ENCODE measurements around the gene MTX1. TPM values are rescaled to one million over a fixed set of nuclear protein-coding genes. Genes with fewer than 3 reads are reported as not detected.

The MTX1 gene
- total and polyA plus RNA-seq, 2 donors = 35.1 to 36.8 TPM

DNA sequence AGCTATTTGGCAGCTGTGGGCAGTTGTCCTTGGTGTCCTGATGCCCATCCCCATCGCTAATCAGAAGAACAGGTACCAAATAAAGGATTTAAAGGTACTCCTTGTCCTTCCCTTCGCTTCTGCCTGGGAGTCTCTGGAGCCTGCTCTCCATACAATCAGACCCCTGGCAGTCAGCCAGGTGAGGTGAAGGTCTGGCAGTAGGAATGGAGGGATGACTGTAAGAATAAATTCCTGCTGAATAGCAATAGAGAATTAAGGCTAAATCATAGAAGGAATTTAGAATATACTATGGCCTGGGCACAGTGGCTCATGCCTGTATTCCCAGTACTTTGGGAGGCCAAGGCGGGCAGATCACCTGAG is 10.0 kb upstream of the MTX1 start:
- H3K27me3 ChIP-seq (ENCODE audit: control insufficient read depth in 2 of 2, insufficient read depth in 1 of 2, low read length in 1 of 2) = peaks cover 0 to 11% of the 10 kb centered on the region in 2 donors
- no peak for DNase-seq (ENCODE audit: low read depth in 6 of 9, low spot score in 9 of 9)
- peaks cover 0 to 11% of the 10 kb centered on the region in 2 donors for H3K9me3 ChIP-seq (ENCODE audit: control insufficient read depth in 2 of 2, insufficient read depth in 1 of 2, low read length in 1 of 2)
- H3K4me1 ChIP-seq (ENCODE audit: control insufficient read depth in 2 of 2, insufficient read depth in 2 of 2, low read length in 2 of 2) = peaks cover 10 to 16% of the 10 kb centered on the region in 2 donors
- 97% methylated on average over 3 of the region's 3 CpGs for WGBS
- no peak overlapping the region for H3K4me3 ChIP-seq (ENCODE audit: low read length in 2 of 2)
- H3K27ac ChIP-seq (ENCODE audit: low read depth in 1 of 2, low read length in 1 of 2) = no peak overlapping the region
- no peaks in the 10 kb centered on the region for H3K36me3 ChIP-seq (ENCODE audit: control insufficient read depth in 2 of 2, insufficient read depth in 2 of 2, low read length in 1 of 2)

DNA sequence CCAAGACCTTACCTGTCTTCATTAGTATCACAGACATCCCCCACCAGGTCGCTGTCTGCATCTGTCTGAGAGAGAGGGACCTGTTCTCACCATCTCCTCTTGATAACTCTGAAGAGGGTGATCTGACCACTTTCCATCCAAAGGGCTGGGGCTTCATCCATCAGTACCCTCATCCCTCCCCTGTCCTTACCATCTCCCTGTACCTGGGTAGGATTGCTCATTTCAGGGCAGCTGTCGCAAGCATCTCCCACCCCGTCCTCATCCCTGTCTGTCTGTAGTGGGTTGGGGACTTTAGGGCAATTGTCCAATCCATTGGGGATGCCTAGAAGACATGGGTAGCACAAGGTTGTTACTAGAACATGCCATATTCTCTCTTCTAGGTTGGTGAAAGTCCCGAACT is 8.7 kb upstream of the MTX1 start:
- no peak overlapping the region for H3K27ac ChIP-seq (ENCODE audit: low read depth in 1 of 2, low read length in 1 of 2)
- H3K27me3 ChIP-seq (ENCODE audit: control insufficient read depth in 2 of 2, insufficient read depth in 1 of 2, low read length in 1 of 2) = peaks cover 0 to 2% of the 10 kb centered on the region in 2 donors
- H3K4me1 ChIP-seq (ENCODE audit: control insufficient read depth in 2 of 2, insufficient read depth in 2 of 2, low read length in 2 of 2) = peaks cover 0 to 6% of the 10 kb centered on the region in 2 donors
- no peak for DNase-seq (ENCODE audit: low read depth in 6 of 9, low spot score in 9 of 9)
- H3K9me3 ChIP-seq (ENCODE audit: control insufficient read depth in 2 of 2, insufficient read depth in 1 of 2, low read length in 1 of 2) = peaks cover 0 to 3% of the 10 kb centered on the region in 2 donors
- no peaks in the 10 kb centered on the region for H3K36me3 ChIP-seq (ENCODE audit: control insufficient read depth in 2 of 2, insufficient read depth in 2 of 2, low read length in 1 of 2)
- WGBS = 99% methylated on average over 4 of the region's 4 CpGs
- H3K4me3 ChIP-seq (ENCODE audit: low read length in 2 of 2) = no peak overlapping the region

DNA sequence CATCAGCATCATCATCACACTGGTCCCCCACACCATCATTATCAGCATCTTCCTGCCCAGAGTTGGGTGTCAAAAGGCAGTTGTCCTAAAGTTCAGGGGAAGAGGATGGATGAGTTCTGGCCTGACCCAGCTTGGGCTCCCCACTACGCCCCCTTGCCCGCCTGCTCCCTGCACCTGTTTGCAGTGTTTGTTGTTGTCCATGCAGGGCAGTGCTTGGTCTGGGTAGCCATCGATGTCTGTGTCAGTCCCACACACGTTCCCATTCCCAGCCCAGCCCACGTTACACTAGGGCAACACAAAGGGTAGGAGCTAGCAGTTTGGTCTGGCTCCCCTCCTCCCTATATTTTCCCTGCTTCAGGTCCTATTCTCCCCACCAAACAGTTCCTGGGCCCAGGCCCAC is 7.6 kb upstream of the MTX1 start:
- WGBS = 97% methylated on average over 5 of the region's 5 CpGs
- no peaks in the 10 kb centered on the region for H3K4me1 ChIP-seq (ENCODE audit: control insufficient read depth in 2 of 2, insufficient read depth in 2 of 2, low read length in 2 of 2)
- no peak for DNase-seq (ENCODE audit: low read depth in 6 of 9, low spot score in 9 of 9)
- H3K27me3 ChIP-seq (ENCODE audit: control insufficient read depth in 2 of 2, insufficient read depth in 1 of 2, low read length in 1 of 2) = no peaks in the 10 kb centered on the region
- H3K9me3 ChIP-seq (ENCODE audit: control insufficient read depth in 2 of 2, insufficient read depth in 1 of 2, low read length in 1 of 2) = peaks cover 0 to 3% of the 10 kb centered on the region in 2 donors
- no peak overlapping the region for H3K4me3 ChIP-seq (ENCODE audit: low read length in 2 of 2)
- H3K27ac ChIP-seq (ENCODE audit: low read depth in 1 of 2, low read length in 1 of 2) = no peak overlapping the region
- no peaks in the 10 kb centered on the region for H3K36me3 ChIP-seq (ENCODE audit: control insufficient read depth in 2 of 2, insufficient read depth in 2 of 2, low read length in 1 of 2)

DNA sequence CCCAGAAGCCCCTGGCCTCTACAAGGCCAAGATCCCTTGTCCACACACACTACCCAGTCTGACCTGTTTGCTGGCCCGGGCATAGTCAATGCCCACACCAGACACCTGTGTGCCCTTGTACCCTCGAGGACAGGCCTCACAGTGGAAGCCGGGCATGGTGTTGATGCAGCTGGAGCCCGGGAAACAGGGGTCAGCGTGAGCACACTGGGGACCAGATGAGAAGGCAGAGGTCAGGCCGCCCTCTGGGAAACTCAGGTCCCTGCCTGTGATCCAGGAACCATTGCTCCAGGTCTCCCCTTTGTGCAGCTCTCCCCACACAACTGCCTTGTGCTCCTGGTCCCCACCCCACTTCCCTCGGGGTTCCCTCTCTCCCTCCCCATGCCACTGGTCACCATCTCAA is 6.3 kb upstream of the MTX1 start:
- no peaks in the 10 kb centered on the region for H3K27me3 ChIP-seq (ENCODE audit: control insufficient read depth in 2 of 2, insufficient read depth in 1 of 2, low read length in 1 of 2)
- peaks cover 2 to 6% of the 10 kb centered on the region in 2 donors for H3K4me1 ChIP-seq (ENCODE audit: control insufficient read depth in 2 of 2, insufficient read depth in 2 of 2, low read length in 2 of 2)
- no peak overlapping the region for H3K27ac ChIP-seq (ENCODE audit: low read depth in 1 of 2, low read length in 1 of 2)
- H3K36me3 ChIP-seq (ENCODE audit: control insufficient read depth in 2 of 2, insufficient read depth in 2 of 2, low read length in 1 of 2) = no peaks in the 10 kb centered on the region
- WGBS = 97% methylated on average over 7 of the region's 7 CpGs
- peaks cover 0 to 3% of the 10 kb centered on the region in 2 donors for H3K9me3 ChIP-seq (ENCODE audit: control insufficient read depth in 2 of 2, insufficient read depth in 1 of 2, low read length in 1 of 2)
- no peak for DNase-seq (ENCODE audit: low read depth in 6 of 9, low spot score in 9 of 9)
- H3K4me3 ChIP-seq (ENCODE audit: low read length in 2 of 2) = no peak overlapping the region

DNA sequence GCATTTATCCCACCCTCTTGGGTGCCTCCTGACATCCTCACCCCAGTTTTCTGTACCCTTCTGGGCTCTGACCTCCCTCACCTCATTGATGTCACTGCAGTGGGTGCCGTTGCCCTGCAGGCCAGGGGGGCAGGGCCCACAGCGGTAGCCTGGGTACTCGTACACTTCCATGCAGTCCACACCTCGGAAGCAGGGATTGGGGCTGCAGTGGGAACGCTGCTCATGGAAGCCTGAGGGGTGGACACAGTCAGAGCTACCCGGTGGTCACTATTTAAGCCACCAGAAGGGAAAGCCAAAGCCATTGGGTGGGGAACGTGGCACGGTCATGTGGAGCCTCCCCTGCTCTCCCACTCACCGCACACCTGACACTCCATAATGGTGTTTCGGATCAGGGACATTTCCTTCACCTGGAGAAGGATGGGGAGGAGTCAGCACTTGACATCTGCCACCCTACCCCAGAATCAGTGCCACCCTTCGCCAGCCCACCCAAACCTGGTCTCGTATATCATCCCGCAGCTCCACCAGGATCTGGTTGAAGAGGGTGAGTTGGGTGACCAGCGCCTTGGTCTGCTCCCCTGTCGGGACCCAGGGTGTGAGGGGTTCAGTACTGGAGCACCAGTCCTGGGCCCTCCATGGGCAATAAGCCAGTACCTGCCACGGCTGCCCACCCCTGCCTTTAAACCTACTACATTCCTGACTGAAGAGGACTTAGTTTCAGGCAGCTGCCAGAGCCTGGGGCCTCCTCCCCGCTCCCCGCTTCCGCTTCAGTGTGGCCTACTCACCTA is 5.6 kb upstream of the MTX1 start:
- no peak for DNase-seq (ENCODE audit: low read depth in 6 of 9, low spot score in 9 of 9)
- Histone ChIP-seq H3K9me3 (ENCODE audit: control insufficient read depth in 2 of 2, insufficient read depth in 1 of 2, low read length in 1 of 2) (peaks cover 0 to 3% of the 10 kb centered on the region in 2 donors), H3K36me3 (ENCODE audit: control insufficient read depth in 2 of 2, insufficient read depth in 2 of 2, low read length in 1 of 2) (no peaks in the 10 kb centered on the region), H3K4me3 (ENCODE audit: low read length in 2 of 2) (no peak overlapping the region), H3K27ac (ENCODE audit: low read depth in 1 of 2, low read length in 1 of 2) (no peak overlapping the region), H3K4me1 (ENCODE audit: control insufficient read depth in 2 of 2, insufficient read depth in 2 of 2, low read length in 2 of 2) (peaks cover 5 to 13% of the 10 kb centered on the region in 2 donors), H3K27me3 (ENCODE audit: control insufficient read depth in 2 of 2, insufficient read depth in 1 of 2, low read length in 1 of 2) (no peaks in the 10 kb centered on the region)
- WGBS = 97% methylated on average over 19 of the region's 19 CpGs

DNA sequence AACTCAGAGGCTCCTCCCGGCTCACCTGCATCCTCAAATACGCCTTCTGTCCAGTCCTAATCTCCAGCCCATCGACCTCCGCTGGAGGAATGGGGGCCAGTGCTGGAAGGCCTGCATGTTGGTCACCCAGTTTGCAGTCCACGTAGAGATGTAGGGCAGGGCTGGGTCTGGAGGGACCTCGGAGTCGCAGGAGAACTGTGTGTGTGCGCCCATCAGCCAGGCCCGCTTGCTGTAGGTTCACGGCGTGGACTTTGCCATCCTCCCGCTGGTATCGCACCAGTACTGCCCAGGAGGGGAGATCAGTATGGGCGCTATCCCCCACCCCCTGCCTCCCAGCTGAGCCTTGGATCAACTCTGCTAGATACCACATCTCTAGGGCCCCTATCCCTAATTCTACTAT is 3.5 kb upstream of the MTX1 start:
- H3K27me3 ChIP-seq (ENCODE audit: control insufficient read depth in 2 of 2, insufficient read depth in 1 of 2, low read length in 1 of 2) = peaks cover 0 to 3% of the 10 kb centered on the region in 2 donors
- no peaks in the 10 kb centered on the region for H3K36me3 ChIP-seq (ENCODE audit: control insufficient read depth in 2 of 2, insufficient read depth in 2 of 2, low read length in 1 of 2)
- H3K4me1 ChIP-seq (ENCODE audit: control insufficient read depth in 2 of 2, insufficient read depth in 2 of 2, low read length in 2 of 2) = peaks cover 16 to 30% of the 10 kb centered on the region in 2 donors
- 96% methylated on average over 14 of the region's 14 CpGs for WGBS
- peaks cover 0 to 3% of the 10 kb centered on the region in 2 donors for H3K9me3 ChIP-seq (ENCODE audit: control insufficient read depth in 2 of 2, insufficient read depth in 1 of 2, low read length in 1 of 2)
- no peak for DNase-seq (ENCODE audit: low read depth in 6 of 9, low spot score in 9 of 9)
- H3K27ac ChIP-seq (ENCODE audit: low read depth in 1 of 2, low read length in 1 of 2) = no peak overlapping the region
- H3K4me3 ChIP-seq (ENCODE audit: low read length in 2 of 2) = no peak overlapping the region

DNA sequence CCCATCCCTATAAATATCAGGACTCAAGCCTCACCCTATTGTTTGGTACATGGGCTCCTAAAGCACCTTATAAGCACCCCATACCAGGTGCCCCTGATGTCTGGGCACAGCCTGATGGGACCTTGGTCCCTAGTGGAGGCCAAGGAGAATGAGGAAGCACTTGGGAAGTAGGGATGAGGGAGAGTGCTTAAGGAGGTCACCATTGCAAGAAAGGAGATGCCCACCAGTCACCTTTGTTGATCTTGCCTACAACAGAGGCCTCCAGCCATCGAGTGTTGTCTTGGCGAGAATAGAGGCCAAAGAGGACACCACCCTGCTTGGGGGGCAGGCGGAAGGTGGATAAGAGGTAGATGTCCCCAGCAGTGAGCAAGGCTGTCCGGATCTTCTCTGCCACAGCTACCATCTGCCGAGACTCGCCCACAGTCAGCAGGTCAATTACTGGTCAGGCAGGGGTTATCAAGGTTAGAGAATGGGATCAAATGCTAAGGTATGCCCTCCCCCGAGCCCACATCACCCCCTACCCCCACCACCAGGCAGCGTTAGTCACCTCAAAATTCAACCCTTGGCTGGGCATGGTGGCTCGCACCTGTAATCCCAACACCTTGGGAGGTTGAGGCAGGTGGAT is 2.4 kb upstream of the MTX1 start:
- no peak overlapping the region for H3K27ac ChIP-seq (ENCODE audit: low read depth in 1 of 2, low read length in 1 of 2)
- DNase-seq (ENCODE audit: low read depth in 6 of 9, low spot score in 9 of 9) = no peak
- WGBS = 88% methylated on average over 9 of the region's 9 CpGs

DNA sequence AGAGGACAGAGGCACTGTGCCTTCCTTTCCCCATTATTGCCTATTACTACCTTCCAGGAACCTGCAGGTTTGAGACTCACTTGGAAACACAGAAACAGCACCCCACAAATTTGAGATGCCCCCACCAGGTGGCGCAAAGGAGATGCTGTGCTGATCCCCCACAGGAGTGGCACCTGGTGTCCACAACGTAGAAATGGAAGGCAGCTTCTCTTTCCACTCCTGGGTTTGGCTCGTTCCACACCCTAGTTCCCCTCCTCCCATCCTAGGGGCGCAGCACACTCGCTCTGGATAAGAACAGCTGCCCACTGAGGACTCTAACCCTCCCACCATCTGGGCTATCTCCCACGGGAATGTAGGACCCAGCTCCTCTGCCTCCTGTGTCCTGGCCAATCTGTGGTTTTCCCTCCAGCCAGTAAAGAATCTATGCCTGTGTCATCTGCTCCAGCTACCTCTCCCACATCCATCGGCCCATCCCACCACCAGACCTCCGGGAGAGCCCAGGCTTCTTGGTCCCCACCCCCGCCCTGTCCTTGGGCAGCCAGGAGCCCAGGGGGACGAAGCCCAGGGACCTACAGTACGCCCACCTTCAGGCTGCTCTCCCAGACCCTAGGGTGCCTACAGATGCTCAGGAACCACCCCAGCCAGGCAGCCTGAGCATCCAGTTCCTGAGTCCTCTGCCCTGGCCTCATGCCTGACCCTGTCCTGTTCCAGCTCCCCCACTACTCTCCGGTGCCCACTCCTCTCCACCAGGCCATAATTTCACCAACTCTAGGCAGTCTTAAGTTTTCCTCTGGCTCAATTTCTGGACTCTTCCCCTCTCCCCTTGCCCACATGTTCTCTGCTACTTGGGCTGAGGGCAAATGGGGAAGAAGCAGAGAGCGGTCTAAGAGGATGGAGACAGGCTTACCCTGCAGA is 1.3 kb upstream of the MTX1 start:
- H3K4me3 ChIP-seq (ENCODE audit: low read length in 2 of 2) = no peak overlapping the region
- H3K27me3 ChIP-seq (ENCODE audit: control insufficient read depth in 2 of 2, insufficient read depth in 1 of 2, low read length in 1 of 2) = peaks cover 0 to 3% of the 10 kb centered on the region in 2 donors
- peak in 7 of 9 donors; percentile 79 to 93 (median 87) for DNase-seq (ENCODE audit: low read depth in 6 of 9, low spot score in 9 of 9)
- H3K27ac ChIP-seq (ENCODE audit: low read depth in 1 of 2, low read length in 1 of 2) = peak overlapping the region in 1 of 2 donors; percentile 36
- H3K36me3 ChIP-seq (ENCODE audit: control insufficient read depth in 2 of 2, insufficient read depth in 2 of 2, low read length in 1 of 2) = peaks cover 4 to 5% of the 10 kb centered on the region in 2 donors
- peaks cover 16 to 30% of the 10 kb centered on the region in 2 donors for H3K4me1 ChIP-seq (ENCODE audit: control insufficient read depth in 2 of 2, insufficient read depth in 2 of 2, low read length in 2 of 2)
- 41% methylated on average over 13 of the region's 13 CpGs for WGBS
- H3K9me3 ChIP-seq (ENCODE audit: control insufficient read depth in 2 of 2, insufficient read depth in 1 of 2, low read length in 1 of 2) = no peaks in the 10 kb centered on the region

More for the DNA sequence above, 2.4 kb upstream of the MTX1 start:
- Histone ChIP-seq H3K4me1 (ENCODE audit: control insufficient read depth in 2 of 2, insufficient read depth in 2 of 2, low read length in 2 of 2) (peaks cover 16 to 30% of the 10 kb centered on the region in 2 donors), H3K27me3 (ENCODE audit: control insufficient read depth in 2 of 2, insufficient read depth in 1 of 2, low read length in 1 of 2) (peaks cover 0 to 3% of the 10 kb centered on the region in 2 donors), H3K4me3 (ENCODE audit: low read length in 2 of 2) (no peak overlapping the region), H3K9me3 (ENCODE audit: control insufficient read depth in 2 of 2, insufficient read depth in 1 of 2, low read length in 1 of 2) (no peaks in the 10 kb centered on the region), H3K36me3 (ENCODE audit: control insufficient read depth in 2 of 2, insufficient read depth in 2 of 2, low read length in 1 of 2) (peaks cover 0 to 2% of the 10 kb centered on the region in 2 donors)

Data from thymus (tissue), 11 donors.